LNCaP clone FGC (cell line): ENCODE measurements around the gene ANGEL1.
A peak's percentile ranks its signal among the peaks of the same experiment; 100 is the strongest.

Experiments used
- DNase-seq: peaks from one replicate; pipeline ENCODE4 v3.0.0-alpha.2; 2011; ENCODE audit warnings: low read depth
- H3K4me3 ChIP-seq: 2 replicates; pipeline ENCODE4 v1.5.1; 2011; ENCODE audit warnings: mild to moderate bottlenecking, low read depth, low read length, control low read depth
- TF ChIP-seq, protein P1 (sequence below): IDR thresholded peaks from 2 replicates; pipeline ENCODE4 v1.5.1; 2012; ENCODE audit warnings: mild to moderate bottlenecking; ENCODE audit not compliant: control insufficient read depth, insufficient read depth; ENCODE audit errors: extremely low read depth

Gene ANGEL1

DNA sequence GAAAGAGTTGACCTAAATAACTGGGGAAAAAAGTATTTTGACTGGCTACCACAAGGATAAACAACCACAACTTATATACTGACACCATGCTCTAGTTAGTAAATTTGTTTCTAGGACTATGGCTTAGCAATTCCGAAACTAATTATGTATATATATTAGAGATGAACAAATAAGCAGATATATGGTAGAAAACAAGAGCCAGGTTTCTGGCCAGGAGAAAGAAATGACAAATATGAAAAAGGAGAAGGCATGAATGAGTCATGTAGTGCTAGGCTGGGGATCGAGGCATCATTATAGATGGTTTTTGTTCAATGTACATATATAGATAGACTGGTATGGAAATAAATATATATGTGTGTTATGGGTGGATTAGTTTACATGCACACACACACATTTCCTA is 8.0 kb upstream of the ANGEL1 start:
- TF ChIP-seq, protein P1, sequence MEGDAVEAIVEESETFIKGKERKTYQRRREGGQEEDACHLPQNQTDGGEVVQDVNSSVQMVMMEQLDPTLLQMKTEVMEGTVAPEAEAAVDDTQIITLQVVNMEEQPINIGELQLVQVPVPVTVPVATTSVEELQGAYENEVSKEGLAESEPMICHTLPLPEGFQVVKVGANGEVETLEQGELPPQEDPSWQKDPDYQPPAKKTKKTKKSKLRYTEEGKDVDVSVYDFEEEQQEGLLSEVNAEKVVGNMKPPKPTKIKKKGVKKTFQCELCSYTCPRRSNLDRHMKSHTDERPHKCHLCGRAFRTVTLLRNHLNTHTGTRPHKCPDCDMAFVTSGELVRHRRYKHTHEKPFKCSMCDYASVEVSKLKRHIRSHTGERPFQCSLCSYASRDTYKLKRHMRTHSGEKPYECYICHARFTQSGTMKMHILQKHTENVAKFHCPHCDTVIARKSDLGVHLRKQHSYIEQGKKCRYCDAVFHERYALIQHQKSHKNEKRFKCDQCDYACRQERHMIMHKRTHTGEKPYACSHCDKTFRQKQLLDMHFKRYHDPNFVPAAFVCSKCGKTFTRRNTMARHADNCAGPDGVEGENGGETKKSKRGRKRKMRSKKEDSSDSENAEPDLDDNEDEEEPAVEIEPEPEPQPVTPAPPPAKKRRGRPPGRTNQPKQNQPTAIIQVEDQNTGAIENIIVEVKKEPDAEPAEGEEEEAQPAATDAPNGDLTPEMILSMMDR, result no peak
- no peak overlapping the region for H3K4me3 ChIP-seq
- no peak for DNase-seq

DNA sequence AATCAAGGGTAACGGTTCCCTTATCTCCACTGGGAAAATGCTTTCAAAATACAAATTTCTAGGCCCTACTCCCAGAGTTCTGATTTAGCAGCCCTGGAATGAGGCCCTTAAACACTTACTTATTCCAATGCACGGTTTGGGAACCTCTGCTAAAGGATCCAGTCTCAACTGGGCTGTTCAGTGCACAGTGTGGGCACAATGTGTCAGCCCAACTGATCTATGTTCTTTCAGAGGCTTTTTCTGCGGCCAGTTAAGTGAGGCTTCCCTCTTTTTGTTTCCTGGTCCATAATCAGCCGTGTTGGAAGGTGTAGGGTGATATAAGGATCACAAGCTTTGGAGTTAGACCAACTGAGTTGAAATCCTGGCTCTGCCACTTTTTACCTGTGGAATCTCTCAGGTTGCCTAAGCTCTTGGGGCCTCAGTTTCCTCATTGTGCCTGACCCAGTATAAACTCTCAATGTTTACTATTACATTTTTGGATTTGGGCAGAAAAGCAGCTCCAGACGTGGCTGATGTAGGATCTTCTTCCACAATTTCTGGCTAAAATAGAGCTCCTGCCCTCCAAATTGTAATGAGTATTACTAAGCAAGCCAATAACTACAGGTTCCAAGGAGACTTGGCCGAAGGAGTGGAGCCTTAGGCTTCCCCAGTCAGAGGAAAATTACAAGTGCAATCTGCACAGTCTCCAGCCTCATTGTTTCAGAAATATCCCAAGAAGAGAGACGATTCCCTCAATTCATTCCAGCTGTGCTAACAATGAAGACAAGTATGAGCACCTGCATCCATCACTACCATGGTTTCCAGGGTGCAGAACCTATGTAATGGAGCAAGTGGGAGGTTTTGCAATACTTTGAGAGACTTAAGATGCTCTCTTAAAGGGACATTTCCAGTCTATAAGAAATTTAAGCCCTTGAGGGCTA is 2.3 kb upstream of the ANGEL1 start:
- TF ChIP-seq, protein P1, result no peak
- no peak for DNase-seq
- no peak overlapping the region for H3K4me3 ChIP-seq

DNA sequence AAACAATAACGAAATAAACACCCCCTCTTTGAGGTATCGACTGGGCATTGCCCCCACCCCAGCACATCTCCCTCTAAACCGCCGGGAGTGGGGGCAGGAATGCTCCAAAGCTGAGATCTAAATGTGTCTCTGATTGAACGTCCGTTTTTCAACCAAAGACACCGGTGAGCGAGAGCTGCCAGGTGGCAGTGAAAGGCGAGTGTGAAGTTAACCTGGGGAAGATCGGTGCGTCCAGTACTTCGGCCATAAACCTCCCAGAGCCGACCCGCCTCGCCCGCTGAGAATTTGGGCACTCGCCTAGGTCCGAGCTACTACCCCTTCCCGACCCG is 625 bp downstream of the ANGEL1 start:
- H3K4me3 ChIP-seq, result peak overlapping the region; percentile 85
- DNase-seq, result no peak
- TF ChIP-seq, protein P1, result no peak

DNA sequence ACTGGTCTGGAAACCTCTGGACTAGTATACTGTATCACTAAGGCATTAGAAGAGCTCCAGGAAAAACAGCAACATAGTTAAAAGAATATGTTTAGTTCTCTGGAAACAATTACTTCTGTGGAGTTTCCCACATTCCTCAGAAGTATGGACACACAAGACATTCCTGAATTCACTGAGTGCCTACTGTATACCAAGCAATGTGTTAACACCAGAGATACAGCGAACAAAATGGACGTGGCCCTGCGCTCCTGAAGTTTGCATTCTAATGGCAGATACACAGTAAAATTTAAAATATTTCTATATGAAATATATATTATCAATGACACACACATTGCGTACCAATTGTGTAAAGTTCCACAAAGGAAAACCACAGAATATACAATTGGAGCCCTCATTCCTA is 1.1 kb downstream of the ANGEL1 start:
- DNase-seq, result no peak
- TF ChIP-seq, protein P1, result no peak
- peak overlapping the region; percentile 85 for H3K4me3 ChIP-seq

DNA sequence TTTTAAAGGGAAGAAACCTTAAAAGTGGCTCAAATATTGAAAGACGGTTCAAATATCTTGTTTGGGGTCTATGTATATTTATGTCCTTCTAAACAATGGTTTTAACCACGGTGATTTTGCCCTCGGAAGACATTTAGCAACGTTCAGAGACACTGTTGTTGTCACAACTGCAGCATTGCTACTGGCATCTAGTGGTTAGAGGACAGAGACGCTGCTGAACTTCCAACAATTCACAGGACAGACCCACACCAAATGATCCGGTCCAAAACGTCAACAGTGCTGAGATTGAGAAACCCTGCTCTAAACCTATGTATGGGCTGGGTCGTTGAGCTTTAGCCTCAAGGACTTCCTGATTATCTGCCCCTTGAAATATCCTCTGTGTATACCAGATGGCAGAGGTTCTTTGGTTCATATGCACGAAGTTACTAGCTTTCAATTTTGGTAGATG is 1.7 kb downstream of the ANGEL1 start:
- DNase-seq, result peak; percentile 8

DNA sequence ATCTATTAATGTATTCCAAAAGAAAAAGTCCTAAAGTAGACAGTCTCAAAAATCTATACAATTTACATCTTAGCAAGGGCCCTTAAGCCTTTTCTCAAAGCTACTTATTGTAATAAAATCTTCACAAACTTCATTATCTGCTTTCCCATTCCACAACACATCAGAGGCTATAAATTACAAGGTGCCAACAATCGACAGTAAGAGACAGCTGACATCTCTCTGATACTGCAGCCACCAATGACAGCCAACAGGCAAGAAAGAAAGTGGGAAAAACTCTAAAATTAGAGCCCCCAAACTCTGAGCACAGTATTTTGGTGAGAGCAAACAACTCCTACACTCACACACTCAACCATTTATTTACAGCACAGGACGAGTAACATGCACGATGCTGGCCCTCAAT is 2.2 kb downstream of the ANGEL1 start:
- DNase-seq, result no peak
- TF ChIP-seq, protein P1, result no peak
- H3K4me3 ChIP-seq, result peak overlapping the region; percentile 1; the same call in 1 of the 2 replicates

More for the DNA sequence above, 1.7 kb downstream of the ANGEL1 start:
- peak overlapping the region; percentile 85 for H3K4me3 ChIP-seq
- TF ChIP-seq, protein P1, result peak; percentile 70
